KMS-11 (cell line): Measurements from ENCODE around the gene TTF2.

Source experiments
- H2AFZ ChIP-seq: fragments of 200-600 bp; sonication (generic); 2 replicates; pipeline ENCODE4 v1.6.1; 2016; ENCODE audit warnings: antibody characterized with exemption, mixed run types, low read depth
- H3K27ac ChIP-seq: fragments of 200-600 bp; sonication (generic); 2 replicates; pipeline ENCODE4 v1.6.1; 2016; ENCODE audit warnings: mild to moderate bottlenecking, mixed run types
- H3K27me3 ChIP-seq: fragments of 200-600 bp; sonication (generic); 2 replicates; pipeline ENCODE4 v1.6.1; 2017; ENCODE audit warnings: mild to moderate bottlenecking, low read depth, mixed run types, moderate library complexity; ENCODE audit not compliant: insufficient read depth
- H3K36me3 ChIP-seq: fragments of 200-600 bp; sonication (generic); 2 replicates; pipeline ENCODE4 v1.6.1; 2017; ENCODE audit warnings: mild to moderate bottlenecking, mixed run types; ENCODE audit not compliant: insufficient read depth
- H3K4me1 ChIP-seq: fragments of 200-600 bp; sonication (generic); 2 replicates; pipeline ENCODE4 v1.6.1; 2016; ENCODE audit warnings: mild to moderate bottlenecking, low read depth, mixed run types; ENCODE audit not compliant: poor library complexity, severe bottlenecking
- H3K4me2 ChIP-seq: fragments of 200-600 bp; sonication (generic); 2 replicates; pipeline ENCODE4 v1.7.0; 2016; ENCODE audit warnings: mild to moderate bottlenecking, mixed run types
- H3K4me3 ChIP-seq: fragments of 200-600 bp; sonication (generic); IDR thresholded peaks from 2 replicates; pipeline ENCODE4 v1.6.1; 2017; ENCODE audit warnings: low read depth, low read length, mixed read lengths; ENCODE audit not compliant: insufficient read depth
- H3K79me2 ChIP-seq: fragments of 200-600 bp; sonication (generic); 2 replicates; pipeline ENCODE4 v1.6.1; 2016; ENCODE audit warnings: low read depth, mixed run types; ENCODE audit not compliant: insufficient read depth
- H3K9ac ChIP-seq: fragments of 200-600 bp; sonication (generic); 2 replicates; pipeline ENCODE4 v1.6.1; 2016; ENCODE audit warnings: mild to moderate bottlenecking, mixed run types
- H4K20me1 ChIP-seq: fragments of 200-600 bp; sonication (generic); 2 replicates; pipeline ENCODE4 v1.6.1; 2016; ENCODE audit warnings: mild to moderate bottlenecking, mixed run types; ENCODE audit not compliant: insufficient read depth
- CTCF ChIP-seq: fragments of 200-600 bp; sonication (generic); conservative IDR thresholded peaks from 2 replicates; pipeline ENCODE4 v1.6.1; 2017; ENCODE audit warnings: low read depth, mild to moderate bottlenecking, antibody characterized with exemption, low read length, moderate library complexity, mixed read lengths

TTF2 gene

DNA sequence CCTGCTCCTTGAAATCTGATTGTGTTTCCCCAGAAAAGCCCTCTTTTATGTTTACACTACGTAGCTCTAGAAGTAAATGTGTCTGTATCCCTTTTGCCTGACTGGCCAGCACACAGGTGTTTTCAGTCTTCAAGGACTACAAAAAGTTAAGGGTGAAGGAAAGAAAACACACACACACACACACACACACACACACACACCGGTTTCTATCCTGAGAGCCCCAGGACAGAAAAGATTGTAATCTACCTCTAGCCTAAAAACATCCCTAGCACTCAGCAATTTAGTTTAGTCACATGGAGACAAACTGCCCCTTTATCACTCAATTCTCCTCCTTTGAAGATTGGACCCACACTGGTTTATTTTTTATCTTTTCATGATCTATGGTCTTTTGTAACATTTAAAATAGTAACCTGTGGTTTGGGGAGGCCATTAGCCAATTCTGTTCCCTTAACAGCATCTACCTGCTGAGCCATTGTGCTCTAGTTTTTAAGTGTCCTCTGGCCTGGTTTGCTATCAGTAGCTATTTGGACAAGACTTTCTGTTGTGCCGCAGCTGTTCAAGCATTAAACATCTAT is 77.2 kb downstream of the TTF2 start:
- no peak overlapping the region for H3K4me3 ChIP-seq
- no peak overlapping the region for H3K27ac ChIP-seq
- no peaks in the 10 kb centered on the region for H3K4me1 ChIP-seq
- H4K20me1 ChIP-seq: no peaks in the 10 kb centered on the region
- no peak for TF ChIP-seq CTCF
- H3K4me2 ChIP-seq: no peak overlapping the region
- H3K36me3 ChIP-seq: no peaks in the 10 kb centered on the region
- H3K27me3 ChIP-seq: no peaks in the 10 kb centered on the region
- no peaks in the 10 kb centered on the region for H3K79me2 ChIP-seq
- no peak overlapping the region for H3K9ac ChIP-seq
- H2AFZ ChIP-seq: no peak overlapping the region

DNA sequence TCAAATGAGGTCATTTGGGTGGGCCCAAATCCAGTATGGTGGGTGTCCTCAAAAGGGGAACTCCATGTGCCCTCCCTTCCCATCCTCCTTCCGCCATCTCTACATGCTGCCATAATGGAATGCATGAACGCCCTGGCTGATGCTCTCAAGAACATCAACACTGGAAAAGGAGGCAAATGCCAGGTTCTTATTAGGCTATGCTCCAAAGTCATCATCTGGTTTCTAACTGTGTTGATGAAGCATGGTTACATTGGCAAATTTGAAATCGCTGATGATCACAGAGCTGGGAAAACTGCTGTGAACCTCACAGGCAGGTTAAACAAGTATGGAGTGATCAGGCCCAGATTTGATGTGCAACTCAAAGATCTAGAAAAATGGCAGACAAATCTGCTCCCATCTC is 78.0 kb downstream of the TTF2 start:
- no peaks in the 10 kb centered on the region for H4K20me1 ChIP-seq
- H3K79me2 ChIP-seq: no peaks in the 10 kb centered on the region
- no peak overlapping the region for H3K4me2 ChIP-seq
- no peak overlapping the region for H2AFZ ChIP-seq
- H3K4me3 ChIP-seq: no peak overlapping the region
- no peaks in the 10 kb centered on the region for H3K27me3 ChIP-seq
- no peaks in the 10 kb centered on the region for H3K36me3 ChIP-seq
- no peak for TF ChIP-seq CTCF
- no peaks in the 10 kb centered on the region for H3K4me1 ChIP-seq
- no peak overlapping the region for H3K27ac ChIP-seq
- H3K9ac ChIP-seq: no peak overlapping the region

DNA sequence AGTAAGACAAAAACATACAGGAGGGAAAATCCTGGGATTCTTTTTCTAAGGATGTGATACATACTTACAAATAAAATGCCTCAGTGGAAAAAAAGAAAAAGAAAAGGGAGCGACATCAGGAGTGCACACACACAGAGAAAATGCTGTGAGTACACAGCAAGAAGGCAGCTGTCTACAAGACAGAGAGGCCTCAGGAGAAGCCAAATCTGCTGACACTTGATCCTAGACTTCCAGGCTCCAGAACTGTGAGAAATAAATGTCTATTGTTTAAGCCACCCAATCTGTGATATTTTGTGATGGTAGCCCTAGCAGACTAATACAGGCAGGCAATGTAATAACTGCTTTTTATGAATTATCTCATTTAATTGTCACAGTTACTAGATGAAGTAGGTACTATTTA is 78.4 kb downstream of the TTF2 start:
- Histone ChIP-seq H3K27ac (no peak overlapping the region), H4K20me1 (no peaks in the 10 kb centered on the region), H3K27me3 (no peaks in the 10 kb centered on the region), H3K79me2 (no peaks in the 10 kb centered on the region), H3K4me3 (no peak overlapping the region), H2AFZ (no peak overlapping the region), H3K36me3 (no peaks in the 10 kb centered on the region), H3K4me1 (no peaks in the 10 kb centered on the region), H3K4me2 (no peak overlapping the region), H3K9ac (no peak overlapping the region)
- no peak for TF ChIP-seq CTCF

DNA sequence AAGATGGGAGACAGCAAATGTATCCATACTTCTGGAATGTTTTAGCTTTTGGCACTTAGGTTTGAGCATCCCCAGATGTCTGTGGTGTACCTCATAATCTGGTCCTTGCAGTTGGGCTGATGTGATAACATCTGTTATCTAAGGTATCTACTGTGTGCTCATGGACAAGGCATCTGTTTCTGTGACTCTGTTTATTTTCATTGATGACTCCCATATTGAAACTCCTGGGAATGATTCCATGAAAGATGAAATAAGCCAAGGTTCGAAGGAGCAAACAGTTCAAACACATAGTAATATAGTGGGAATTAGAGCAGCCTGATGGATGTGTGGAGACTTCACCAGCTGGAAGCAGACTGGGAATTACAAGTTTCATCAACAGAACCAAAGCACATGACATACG is 82.1 kb downstream of the TTF2 start:
- H3K27ac ChIP-seq: no peak overlapping the region

More for the DNA sequence above, 82.1 kb downstream of the TTF2 start:
- H3K4me2 ChIP-seq: no peak overlapping the region
- H2AFZ ChIP-seq: no peak overlapping the region
- H3K27me3 ChIP-seq: no peaks in the 10 kb centered on the region
- no peaks in the 10 kb centered on the region for H3K79me2 ChIP-seq
- no peaks in the 10 kb centered on the region for H3K36me3 ChIP-seq
- H3K9ac ChIP-seq: no peak overlapping the region
- no peaks in the 10 kb centered on the region for H3K4me1 ChIP-seq
- no peak overlapping the region for H3K4me3 ChIP-seq
- no peaks in the 10 kb centered on the region for H4K20me1 ChIP-seq
- TF ChIP-seq CTCF: no peak
